ENCODE data around the gene CAB39. TPM values are rescaled to one million over a fixed set of nuclear protein-coding genes. Genes with fewer than 3 reads are reported as not detected.
A peak's percentile ranks its signal among the peaks of the same experiment; 100 is the strongest.

CAB39 gene
- total RNA-seq, 1 donor = 53.2 TPM

GRCh38 chr2:230759481-230760167, 47.0 kb downstream of the CAB39 start:
- H3K27ac ChIP-seq (ENCODE audit: low read depth, low read length) = peak overlapping the region; percentile 62
- H3K79me2 ChIP-seq (ENCODE audit: insufficient read depth, low read length) = peaks cover 69% of the 10 kb centered on the region
- peaks cover 26% of the 10 kb centered on the region for H4K20me1 ChIP-seq (ENCODE audit: insufficient read depth, low read length)
- no peak overlapping the region for H2AFZ ChIP-seq (ENCODE audit: low read length)
- no peaks in the 10 kb centered on the region for H3K27me3 ChIP-seq (ENCODE audit: insufficient read depth, low read length)
- no peaks in the 10 kb centered on the region for H3K9me3 ChIP-seq (ENCODE audit: low read depth, low read length)
- H3K4me2 ChIP-seq (ENCODE audit: insufficient read depth, low read length) = peak overlapping the region; percentile 36
- H3K36me3 ChIP-seq (ENCODE audit: insufficient read depth, low read length) = peaks cover 13% of the 10 kb centered on the region
- H3K4me1 ChIP-seq (ENCODE audit: insufficient read depth, low read length) = peaks cover 33% of the 10 kb centered on the region
- H3K4me3 ChIP-seq (ENCODE audit: insufficient read depth, low read length) = no peak overlapping the region
- TF ChIP-seq CTCF (IDR thresholded peaks at IDR 0.05; ENCODE audit: extremely low read depth, low read depth, low read length) = no peak
- DNase-seq (ENCODE audit: insufficient read length, low spot score, missing footprints) = no peak

GRCh38 chr2:230761704-230762103, 49.1 kb downstream of the CAB39 start:
- Histone ChIP-seq H3K4me3 (ENCODE audit: insufficient read depth, low read length) (no peak overlapping the region), H2AFZ (ENCODE audit: low read length) (no peak overlapping the region), H3K27ac (ENCODE audit: low read depth, low read length) (no peak overlapping the region), H3K36me3 (ENCODE audit: insufficient read depth, low read length) (peaks cover 13% of the 10 kb centered on the region), H3K27me3 (ENCODE audit: insufficient read depth, low read length) (no peaks in the 10 kb centered on the region), H3K4me2 (ENCODE audit: insufficient read depth, low read length) (no peak overlapping the region), H3K9me3 (ENCODE audit: low read depth, low read length) (no peaks in the 10 kb centered on the region), H4K20me1 (ENCODE audit: insufficient read depth, low read length) (peaks cover 24% of the 10 kb centered on the region), H3K79me2 (ENCODE audit: insufficient read depth, low read length) (peaks cover 65% of the 10 kb centered on the region), H3K4me1 (ENCODE audit: insufficient read depth, low read length) (peaks cover 28% of the 10 kb centered on the region)
- no peak for TF ChIP-seq CTCF (IDR thresholded peaks at IDR 0.05; ENCODE audit: extremely low read depth, low read depth, low read length)
- DNase-seq (ENCODE audit: insufficient read length, low spot score, missing footprints) = no peak

GRCh38 chr2:230762317-230762896, 49.8 kb downstream of the CAB39 start:
- Histone ChIP-seq H3K79me2 (ENCODE audit: insufficient read depth, low read length) (peaks cover 61% of the 10 kb centered on the region), H3K4me2 (ENCODE audit: insufficient read depth, low read length) (no peak overlapping the region), H3K36me3 (ENCODE audit: insufficient read depth, low read length) (peaks cover 13% of the 10 kb centered on the region), H3K27ac (ENCODE audit: low read depth, low read length) (no peak overlapping the region), H3K27me3 (ENCODE audit: insufficient read depth, low read length) (no peaks in the 10 kb centered on the region), H3K9me3 (ENCODE audit: low read depth, low read length) (no peaks in the 10 kb centered on the region), H4K20me1 (ENCODE audit: insufficient read depth, low read length) (peaks cover 17% of the 10 kb centered on the region), H2AFZ (ENCODE audit: low read length) (no peak overlapping the region), H3K4me1 (ENCODE audit: insufficient read depth, low read length) (peaks cover 21% of the 10 kb centered on the region), H3K4me3 (ENCODE audit: insufficient read depth, low read length) (no peak overlapping the region)
- no peak for DNase-seq (ENCODE audit: insufficient read length, low spot score, missing footprints)
- TF ChIP-seq CTCF (IDR thresholded peaks at IDR 0.05; ENCODE audit: extremely low read depth, low read depth, low read length) = peak; percentile 53

GRCh38 chr2:230764346-230764745, 51.7 kb downstream of the CAB39 start:
- no peak for TF ChIP-seq CTCF (IDR thresholded peaks at IDR 0.05; ENCODE audit: extremely low read depth, low read depth, low read length)
- DNase-seq (ENCODE audit: insufficient read length, low spot score, missing footprints) = no peak

More at GRCh38 chr2:230764346-230764745, 51.7 kb downstream of the CAB39 start:
- H2AFZ ChIP-seq (ENCODE audit: low read length) = no peak overlapping the region
- H3K36me3 ChIP-seq (ENCODE audit: insufficient read depth, low read length) = peaks cover 13% of the 10 kb centered on the region
- H3K27ac ChIP-seq (ENCODE audit: low read depth, low read length) = no peak overlapping the region
- no peaks in the 10 kb centered on the region for H3K27me3 ChIP-seq (ENCODE audit: insufficient read depth, low read length)
- no peaks in the 10 kb centered on the region for H3K9me3 ChIP-seq (ENCODE audit: low read depth, low read length)
- H4K20me1 ChIP-seq (ENCODE audit: insufficient read depth, low read length) = peaks cover 14% of the 10 kb centered on the region
- peaks cover 55% of the 10 kb centered on the region for H3K79me2 ChIP-seq (ENCODE audit: insufficient read depth, low read length)
- H3K4me3 ChIP-seq (ENCODE audit: insufficient read depth, low read length) = no peak overlapping the region
- H3K4me2 ChIP-seq (ENCODE audit: insufficient read depth, low read length) = no peak overlapping the region
- peaks cover 4% of the 10 kb centered on the region for H3K4me1 ChIP-seq (ENCODE audit: insufficient read depth, low read length)

Data from osteoblast (primary cell).